ENCODE results near the gene DHRS7B. TPM values are rescaled to one million over a fixed set of nuclear protein-coding genes. Genes with fewer than 3 reads are reported as not detected.

Gene DHRS7B
- total and polyA plus RNA-seq, 2 of the 13 experiments (the other 11 are each of a cell fraction or from before 2014, with no cell fraction given): 20.0 to 35.8 TPM

- CTCF ChIA-PET (ENCODE audit: low intra/inter-chr PET ratio, low total read pairs): no interaction called here
- H3K36me3 ChIP-seq (replicated peaks in 1 of 2; ENCODE audit: control insufficient read depth in 1 of 2, insufficient read depth in 2 of 2, low read length in 2 of 2): no peaks in the 10 kb centered on the region
- no peak overlapping the region for H2AFZ ChIP-seq (ENCODE audit: low read length)
- no peak overlapping the region for H3K4me3 ChIP-seq (replicated peaks in 1 of 3; ENCODE audit: insufficient read depth in 1 of 3, low read depth in 2 of 3, low read length in 3 of 3)
- intact Hi-C loops (cut with micrococcal nuclease; ENCODE audit: unreplicated experiment) (no loop called here), in situ Hi-C loops (cut with HindIII; ENCODE audit: extremely low pct_ligation_motif_present, low pct_unique_long_range_greater_than_20kb) (no loop called here)
- H3K9me3 ChIP-seq (ENCODE audit: low read length): no peaks in the 10 kb centered on the region
- FAIRE-seq (no peak), DNase-seq (ENCODE audit: low spot score) (no peak), ATAC-seq (no peak)
- POLR2A ChIA-PET: no interaction called here
- H3K9ac ChIP-seq (ENCODE audit: insufficient read depth, low read depth, low read length): no peak overlapping the region
- H3K27me3 ChIP-seq (ENCODE audit: control insufficient read depth in 1 of 2, insufficient read depth in 2 of 2, low read length in 2 of 2): peaks cover 0 to 5% of the 10 kb centered on the region in 2 experiments; a peak in 1 of 5 replicates
- no peak overlapping the region for H3K4me2 ChIP-seq (ENCODE audit: low read depth, low read length)
- no peaks in the 10 kb centered on the region for H4K20me1 ChIP-seq (ENCODE audit: insufficient read depth, low read length)
- H3K27ac ChIP-seq (ENCODE audit: extremely low read length, insufficient read depth, low read length): no peak overlapping the region
- H3K79me2 ChIP-seq (ENCODE audit: insufficient read depth, low read length): no peaks in the 10 kb centered on the region
- no peak for TF ChIP-seq TARDBP (CRISPR knock-in tag; IDR thresholded peaks at IDR 0.05)
- no peak for TF ChIP-seq PCBP2 (optimal IDR thresholded peaks at IDR 0.05; ENCODE audit: low read depth, low read length, poor library complexity, severe bottlenecking)
- no peak for TF ChIP-seq DDIT3 (CRISPR knock-in tag; IDR thresholded peaks at IDR 0.05)
- TF ChIP-seq KLF6 (CRISPR knock-in tag; IDR thresholded peaks at IDR 0.05): no peak
- TF ChIP-seq POLR2G (IDR thresholded peaks at IDR 0.05; ENCODE audit: low read depth, low read length): no peak
- no peak for TF ChIP-seq RFX5 (IDR thresholded peaks at IDR 0.05; ENCODE audit: low read depth, low read length)
- no peak for TF ChIP-seq ZSCAN5A (CRISPR knock-in tag; IDR thresholded peaks at IDR 0.05; ENCODE audit: borderline replicate concordance)
- 0% methylated on average over 1 of the region's 1 CpG for WGBS (ENCODE audit: low lambda C conversion rate)
- H3K4me1 ChIP-seq (ENCODE audit: insufficient read depth, low read length): peaks cover 6% of the 10 kb centered on the region
- BruUV-seq (replicated peaks): no TSS peak
Measured at GRCh38 chr17:21089145-21089544, 37.6 kb upstream of the DHRS7B start.
